Omental fat pad (tissue), 4 donors: ENCODE data around the gene IMPG2. TPM values are rescaled to one million over a fixed set of nuclear protein-coding genes. Genes with fewer than 3 reads are reported as not detected.

Source experiments
- ATAC-seq: fragments of 150-250 bp; one replicate; pipeline ENCODE4 v1.9.1; 2016; ENCODE audit warnings: mild to moderate bottlenecking, moderate library complexity; ENCODE audit not compliant: low FRiP score
- DNase-seq: peaks from one replicate; pipeline ENCODE4 v3.0.0-alpha.2; 2019; ENCODE audit warnings: low spot score
- total RNA-seq, 4 donors: library from RNA; depleted of rRNA; stranded (reverse); fragments of >200 nt; gene quantifications; one replicate each; pipeline ENCODE4 v1.1.0, GENCODE V29; 2016
- TF ChIP-seq, protein P1 (sequence below), 3 donors: fragments of 450-650 bp; IDR thresholded peaks; one replicate each; pipeline ENCODE4 v1.5.1; 2016 to 2017; ENCODE audit warnings: antibody characterized with exemption in 3 of 3, mild to moderate bottlenecking in 3 of 3, moderate library complexity in 2 of 3

The IMPG2 gene
- total RNA-seq, 4 donors from 2014 or later: 0.13 to 0.56 (median 0.28) TPM

GRCh38 chr3:101278727-101279126, 41.6 kb downstream of the IMPG2 start:
- no peak for DNase-seq
- ATAC-seq: no peak
- TF ChIP-seq, protein P1, sequence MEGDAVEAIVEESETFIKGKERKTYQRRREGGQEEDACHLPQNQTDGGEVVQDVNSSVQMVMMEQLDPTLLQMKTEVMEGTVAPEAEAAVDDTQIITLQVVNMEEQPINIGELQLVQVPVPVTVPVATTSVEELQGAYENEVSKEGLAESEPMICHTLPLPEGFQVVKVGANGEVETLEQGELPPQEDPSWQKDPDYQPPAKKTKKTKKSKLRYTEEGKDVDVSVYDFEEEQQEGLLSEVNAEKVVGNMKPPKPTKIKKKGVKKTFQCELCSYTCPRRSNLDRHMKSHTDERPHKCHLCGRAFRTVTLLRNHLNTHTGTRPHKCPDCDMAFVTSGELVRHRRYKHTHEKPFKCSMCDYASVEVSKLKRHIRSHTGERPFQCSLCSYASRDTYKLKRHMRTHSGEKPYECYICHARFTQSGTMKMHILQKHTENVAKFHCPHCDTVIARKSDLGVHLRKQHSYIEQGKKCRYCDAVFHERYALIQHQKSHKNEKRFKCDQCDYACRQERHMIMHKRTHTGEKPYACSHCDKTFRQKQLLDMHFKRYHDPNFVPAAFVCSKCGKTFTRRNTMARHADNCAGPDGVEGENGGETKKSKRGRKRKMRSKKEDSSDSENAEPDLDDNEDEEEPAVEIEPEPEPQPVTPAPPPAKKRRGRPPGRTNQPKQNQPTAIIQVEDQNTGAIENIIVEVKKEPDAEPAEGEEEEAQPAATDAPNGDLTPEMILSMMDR (IDR thresholded peaks at IDR 0.05): no peak

- ATAC-seq (no peak), DNase-seq (no peak)
- TF ChIP-seq, protein P1 (IDR thresholded peaks at IDR 0.05): no peak
Measured at GRCh38 chr3:101273608-101274007, 46.8 kb downstream of the IMPG2 start.

- TF ChIP-seq, protein P1 (IDR thresholded peaks at IDR 0.05): no peak
- ATAC-seq (no peak), DNase-seq (no peak)
Measured at GRCh38 chr3:101273156-101273555, 47.2 kb downstream of the IMPG2 start.

DNA sequence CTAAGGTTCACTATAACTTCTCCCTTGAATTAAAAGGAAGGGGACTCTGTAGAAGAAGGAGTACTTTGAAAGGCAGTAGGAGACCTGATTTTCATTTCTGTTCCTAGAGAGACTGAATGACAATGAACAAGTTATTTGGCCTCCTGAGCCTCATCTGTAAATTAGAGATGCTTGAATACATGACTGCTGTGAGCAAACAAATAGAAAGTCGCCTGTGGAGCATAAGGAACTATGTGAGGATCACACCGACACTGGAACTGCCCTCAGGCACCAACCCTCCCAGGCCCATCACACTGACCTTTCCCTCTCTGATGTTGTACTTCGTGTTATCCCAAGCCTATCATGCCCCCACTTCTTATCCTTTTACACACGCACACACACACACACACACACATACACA, 48.6 kb downstream of the IMPG2 start:
- TF ChIP-seq, protein P1 (IDR thresholded peaks at IDR 0.05): no peak
- ATAC-seq: no peak

DNA sequence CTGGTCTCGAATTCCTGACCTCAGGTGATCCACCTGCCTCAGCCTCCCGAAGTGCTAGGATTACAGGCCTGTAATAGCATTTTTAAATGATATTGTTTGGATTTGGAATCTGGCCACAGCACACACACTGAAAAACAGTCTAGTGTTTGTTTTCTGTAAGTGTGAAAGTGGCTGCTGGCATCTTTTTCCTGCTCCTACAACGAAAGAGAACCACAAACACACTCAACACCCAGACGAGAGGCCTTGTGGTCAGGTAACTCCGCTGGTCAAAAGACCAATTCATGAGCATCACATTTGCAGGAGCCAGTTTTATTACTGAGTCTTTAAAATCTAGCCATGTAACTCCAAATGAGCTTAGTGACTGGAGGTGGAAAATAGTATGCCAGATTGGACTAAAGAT, 50.2 kb downstream of the IMPG2 start:
- TF ChIP-seq, protein P1 (IDR thresholded peaks at IDR 0.05): no peak
- DNase-seq: no peak
- no peak for ATAC-seq

More for the DNA sequence above, 48.6 kb downstream of the IMPG2 start:
- DNase-seq: no peak

DNA sequence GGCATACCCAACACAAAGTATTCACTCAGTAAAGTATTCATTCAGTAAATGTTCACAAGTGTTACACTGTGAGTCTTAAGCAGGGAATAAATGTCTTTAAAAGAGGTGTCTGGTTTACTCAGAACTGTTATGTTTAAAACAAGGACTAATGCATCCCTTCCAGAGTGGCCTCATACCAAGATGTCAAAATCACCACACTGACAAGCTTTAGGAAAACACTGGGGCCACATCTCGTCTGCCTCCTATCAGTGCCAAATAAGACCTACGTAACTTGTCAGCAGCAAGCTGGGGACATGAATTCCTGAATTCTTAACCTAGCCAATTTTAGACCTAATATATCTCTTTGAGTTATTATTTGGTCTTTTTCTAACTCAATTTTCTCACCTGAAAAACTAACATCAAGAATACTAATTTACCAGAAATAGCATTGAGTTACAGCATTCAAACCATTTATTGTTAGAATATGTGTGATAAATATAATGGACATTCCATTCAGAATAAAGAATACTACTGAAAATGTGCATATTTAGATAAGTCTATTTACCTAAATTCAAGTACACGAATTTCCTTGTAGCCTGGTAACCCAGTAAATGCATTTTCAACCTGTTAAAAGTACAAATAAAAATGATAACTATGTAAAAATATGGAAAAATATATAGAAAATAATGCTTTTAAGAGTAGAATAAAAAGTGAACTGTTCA, 51.3 kb downstream of the IMPG2 start:
- ATAC-seq (no peak), DNase-seq (no peak)
- TF ChIP-seq, protein P1 (IDR thresholded peaks at IDR 0.05): no peak

DNA sequence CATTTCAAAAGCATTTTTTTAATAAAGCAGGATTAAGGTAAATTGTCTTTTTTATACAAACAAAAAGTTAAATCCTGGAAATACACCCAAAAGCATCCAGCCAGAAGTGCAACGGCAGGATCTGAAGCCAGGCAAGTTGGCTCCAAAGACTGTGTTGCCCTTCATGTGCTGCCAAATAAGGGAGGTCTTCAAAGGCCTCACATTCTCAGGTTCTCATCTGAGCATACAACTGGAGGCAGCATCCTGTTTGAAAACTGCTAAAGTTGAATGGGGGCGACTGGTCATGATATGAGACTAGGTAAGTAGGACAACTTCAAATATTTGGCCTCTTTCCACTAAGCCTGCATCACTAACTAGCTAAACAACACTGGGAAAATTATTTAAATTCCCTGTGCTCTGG, 52.2 kb downstream of the IMPG2 start:
- TF ChIP-seq, protein P1 (IDR thresholded peaks at IDR 0.05): no peak
- ATAC-seq: no peak
- no peak for DNase-seq
